HG03521 (cell line): Measurements from ENCODE around the gene FAM163B.

Experiments used
- ATAC-seq: cut with Tn5 transposase; IDR thresholded peaks from one replicate; pipeline ENCODE4 v1.9.1; 2021; ENCODE audit warnings: mild to moderate bottlenecking, moderate library complexity; ENCODE audit not compliant: unreplicated experiment

The FAM163B gene

GRCh38 chr9:133609311-133610098 is at the start of gene FAM163B:
TSS of gene FAM163B (minus strand) at chr9:133609389. CDS start at chr9:133580223, 29,166 bp downstream.
- no peak for ATAC-seq

GRCh38 chr9:133657120-133657661 is 48.0 kb upstream of the FAM163B start:
- no peak for ATAC-seq

GRCh38 chr9:133656211-133657119 is 47.3 kb upstream of the FAM163B start:
- no peak for ATAC-seq

- ATAC-seq, result no peak
These were observed 46.5 kb upstream of the FAM163B start for GRCh38 chr9:133655701-133656100.

GRCh38 chr9:133654736-133655657 is 45.8 kb upstream of the FAM163B start:
- no peak for ATAC-seq

GRCh38 chr9:133653638-133654037 is 44.4 kb upstream of the FAM163B start:
- no peak for ATAC-seq

- no peak for ATAC-seq
These were observed 40.8 kb upstream of the FAM163B start for GRCh38 chr9:133650026-133650425.

GRCh38 chr9:133649194-133649593 is 40.0 kb upstream of the FAM163B start:
- ATAC-seq, result no peak

GRCh38 chr9:133647765-133648469 is 38.7 kb upstream of the FAM163B start:
- no peak for ATAC-seq

- ATAC-seq, result no peak
These were observed 38.0 kb upstream of the FAM163B start for GRCh38 chr9:133647148-133647547.

- no peak for ATAC-seq
These were observed 36.0 kb upstream of the FAM163B start for GRCh38 chr9:133645021-133645765.

GRCh38 chr9:133643978-133644760 is 35.0 kb upstream of the FAM163B start:
- no peak for ATAC-seq

GRCh38 chr9:133643362-133643755 is 34.2 kb upstream of the FAM163B start:
- no peak for ATAC-seq

GRCh38 chr9:133642708-133643361 is 33.6 kb upstream of the FAM163B start:
- ATAC-seq, result no peak

- no peak for ATAC-seq
These were observed 32.8 kb upstream of the FAM163B start for GRCh38 chr9:133641861-133642595.

- ATAC-seq, result no peak
These were observed 32.1 kb upstream of the FAM163B start for GRCh38 chr9:133641396-133641655.

- no peak for ATAC-seq
These were observed 31.6 kb upstream of the FAM163B start for GRCh38 chr9:133640580-133641395.
